ENCODE data around the gene PMM1.

DNA sequence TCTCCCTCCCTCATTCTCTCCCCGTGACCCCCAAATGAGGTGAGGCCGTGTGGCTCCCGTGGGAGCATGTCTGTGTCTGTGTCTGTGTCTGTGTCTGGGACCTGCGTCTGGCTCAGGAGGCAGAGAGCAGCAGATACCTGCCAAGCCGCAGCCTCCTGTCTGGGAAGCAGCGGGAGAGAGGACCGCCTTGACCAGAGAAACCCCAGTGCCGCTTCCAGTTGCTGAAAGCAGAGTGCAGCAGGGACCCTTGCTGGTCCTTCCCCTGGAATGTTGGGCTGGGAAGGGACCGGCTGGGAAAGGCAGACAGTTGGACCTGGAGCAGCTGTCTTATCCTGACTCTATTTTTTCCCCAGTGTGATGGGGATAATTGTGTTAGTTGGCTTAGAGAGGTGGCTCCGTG is 28.3 kb downstream of the PMM1 start:
- no peak for TF ChIP-seq POLR2A (IDR thresholded peaks at IDR 0.05)
- TF ChIP-seq, protein P1, sequence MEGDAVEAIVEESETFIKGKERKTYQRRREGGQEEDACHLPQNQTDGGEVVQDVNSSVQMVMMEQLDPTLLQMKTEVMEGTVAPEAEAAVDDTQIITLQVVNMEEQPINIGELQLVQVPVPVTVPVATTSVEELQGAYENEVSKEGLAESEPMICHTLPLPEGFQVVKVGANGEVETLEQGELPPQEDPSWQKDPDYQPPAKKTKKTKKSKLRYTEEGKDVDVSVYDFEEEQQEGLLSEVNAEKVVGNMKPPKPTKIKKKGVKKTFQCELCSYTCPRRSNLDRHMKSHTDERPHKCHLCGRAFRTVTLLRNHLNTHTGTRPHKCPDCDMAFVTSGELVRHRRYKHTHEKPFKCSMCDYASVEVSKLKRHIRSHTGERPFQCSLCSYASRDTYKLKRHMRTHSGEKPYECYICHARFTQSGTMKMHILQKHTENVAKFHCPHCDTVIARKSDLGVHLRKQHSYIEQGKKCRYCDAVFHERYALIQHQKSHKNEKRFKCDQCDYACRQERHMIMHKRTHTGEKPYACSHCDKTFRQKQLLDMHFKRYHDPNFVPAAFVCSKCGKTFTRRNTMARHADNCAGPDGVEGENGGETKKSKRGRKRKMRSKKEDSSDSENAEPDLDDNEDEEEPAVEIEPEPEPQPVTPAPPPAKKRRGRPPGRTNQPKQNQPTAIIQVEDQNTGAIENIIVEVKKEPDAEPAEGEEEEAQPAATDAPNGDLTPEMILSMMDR (IDR thresholded peaks at IDR 0.05 in 4 of 5, conservative IDR thresholded peaks at IDR 0.05 in 1 of 5), result no peak

All from gastrocnemius medialis (tissue), 4 donors.